ENCODE results near the gene TBCB.
"Not testable (repeated sequence)": the region's sequence is repeated elsewhere in the genome, so short reads cannot be mapped to it uniquely, and the experiment has no call there.

The TBCB gene

GRCh38 chr19:36115453-36116343 lies at the start of gene TBCB:
Gene TBCB, plus strand, starts transcription at chr19:36115468. Its CDS starts 93 bp downstream, at chr19:36115561.
- in situ Hi-C loops (cut with HindIII; ENCODE audit: low sequenced_read_pairs): no loop called here

- in situ Hi-C loops (cut with HindIII; ENCODE audit: low sequenced_read_pairs): no loop called here
Measured at GRCh38 chr19:36067681-36068080, 47.6 kb upstream of the TBCB start.

GRCh38 chr19:36068810-36069499 lies 46.3 kb upstream of the TBCB start:
- in situ Hi-C loops (cut with HindIII; ENCODE audit: low sequenced_read_pairs): not testable (repeated sequence)

- in situ Hi-C loops (cut with HindIII; ENCODE audit: low sequenced_read_pairs): no loop called here
Measured at GRCh38 chr19:36072081-36072480, 43.2 kb upstream of the TBCB start.

- in situ Hi-C loops (cut with HindIII; ENCODE audit: low sequenced_read_pairs): no loop called here
Measured at GRCh38 chr19:36073121-36073876, 42.0 kb upstream of the TBCB start.

GRCh38 chr19:36079389-36079945 lies 35.8 kb upstream of the TBCB start:
- in situ Hi-C loops (cut with HindIII; ENCODE audit: low sequenced_read_pairs): no loop called here

GRCh38 chr19:36081385-36081784 lies 33.9 kb upstream of the TBCB start:
- in situ Hi-C loops (cut with HindIII; ENCODE audit: low sequenced_read_pairs): no loop called here

GRCh38 chr19:36081894-36082293 lies 33.4 kb upstream of the TBCB start:
- in situ Hi-C loops (cut with HindIII; ENCODE audit: low sequenced_read_pairs): no loop called here

GRCh38 chr19:36082916-36083315 lies 32.4 kb upstream of the TBCB start:
- in situ Hi-C loops (cut with HindIII; ENCODE audit: low sequenced_read_pairs): no loop called here

GRCh38 chr19:36084231-36085009 lies 30.8 kb upstream of the TBCB start:
- in situ Hi-C loops (cut with HindIII; ENCODE audit: low sequenced_read_pairs): no loop called here

GRCh38 chr19:36086326-36086725 lies 28.9 kb upstream of the TBCB start:
- in situ Hi-C loops (cut with HindIII; ENCODE audit: low sequenced_read_pairs): no loop called here

- in situ Hi-C loops (cut with HindIII; ENCODE audit: low sequenced_read_pairs): no loop called here
Measured at GRCh38 chr19:36089847-36090246, 25.4 kb upstream of the TBCB start.

- in situ Hi-C loops (cut with HindIII; ENCODE audit: low sequenced_read_pairs): no loop called here
Measured at GRCh38 chr19:36090910-36091695, 24.2 kb upstream of the TBCB start.

- in situ Hi-C loops (cut with HindIII; ENCODE audit: low sequenced_read_pairs): no loop called here
Measured at GRCh38 chr19:36092566-36092965, 22.7 kb upstream of the TBCB start.

GRCh38 chr19:36093146-36093662 lies 22.1 kb upstream of the TBCB start:
- in situ Hi-C loops (cut with HindIII; ENCODE audit: low sequenced_read_pairs): no loop called here

- in situ Hi-C loops (cut with HindIII; ENCODE audit: low sequenced_read_pairs): no loop called here
Measured at GRCh38 chr19:36093687-36094086, 21.6 kb upstream of the TBCB start.

- in situ Hi-C loops (cut with HindIII; ENCODE audit: low sequenced_read_pairs): no loop called here
Measured at GRCh38 chr19:36097036-36097435, 18.2 kb upstream of the TBCB start.

- in situ Hi-C loops (cut with HindIII; ENCODE audit: low sequenced_read_pairs): no loop called here
Measured at GRCh38 chr19:36099166-36099785, 16.0 kb upstream of the TBCB start.

GRCh38 chr19:36100476-36100875 lies 14.8 kb upstream of the TBCB start:
- in situ Hi-C loops (cut with HindIII; ENCODE audit: low sequenced_read_pairs): no loop called here

Data from endothelial cell of hepatic sinusoid (primary cell).